GM23248 (cell line): ENCODE data around the gene INSM1. TPM values are rescaled to one million over a fixed set of nuclear protein-coding genes. Genes with fewer than 3 reads are reported as not detected.

Source experiments
- DNase-seq: peaks from one replicate; pipeline ENCODE4 v3.0.0-alpha.2; 2015
- H2AFZ ChIP-seq: fragments of 200-600 bp; sonication (generic); 2 replicates; pipeline ENCODE4 v1.6.1; 2016; ENCODE audit warnings: antibody characterized with exemption
- H3F3A ChIP-seq: fragments of 200-600 bp; sonication (generic); 2 replicates; pipeline ENCODE4 v1.6.1; 2016; ENCODE audit warnings: mild to moderate bottlenecking, antibody characterized with exemption, mixed run types; ENCODE audit not compliant: insufficient read depth
- H3K27ac ChIP-seq: fragments of 200-600 bp; sonication (generic); 2 replicates; pipeline ENCODE4 v1.5.1; 2016; ENCODE audit warnings: mild to moderate bottlenecking
- H3K27me3 ChIP-seq: fragments of 200-600 bp; sonication (generic); replicated peaks from 2 replicates; pipeline ENCODE4 v1.6.1; 2016; ENCODE audit warnings: mild to moderate bottlenecking; ENCODE audit not compliant: insufficient read depth
- H3K36me3 ChIP-seq: fragments of 200-600 bp; sonication (generic); 2 replicates; pipeline ENCODE4 v1.6.1; 2016; ENCODE audit warnings: low read depth, mild to moderate bottlenecking
- H3K4me1 ChIP-seq: fragments of 200-600 bp; sonication (generic); 2 replicates; pipeline ENCODE4 v1.6.1; 2016; ENCODE audit warnings: mild to moderate bottlenecking; ENCODE audit not compliant: insufficient read depth
- H3K4me2 ChIP-seq: fragments of 200-600 bp; sonication (generic); one replicate; pipeline ENCODE4 v1.6.1; 2016; ENCODE audit warnings: mild to moderate bottlenecking; ENCODE audit not compliant: unreplicated experiment
- H3K4me3 ChIP-seq: fragments of 200-600 bp; sonication (generic); 2 replicates; pipeline ENCODE4 v1.5.1; 2016; ENCODE audit warnings: mild to moderate bottlenecking
- H3K79me2 ChIP-seq: fragments of 200-600 bp; sonication (generic); 2 replicates; pipeline ENCODE4 v1.6.1; 2016; ENCODE audit warnings: mild to moderate bottlenecking; ENCODE audit not compliant: insufficient read depth
- H3K9ac ChIP-seq: fragments of 200-600 bp; sonication (generic); 2 replicates; pipeline ENCODE4 v1.6.1; 2016; ENCODE audit warnings: mild to moderate bottlenecking
- H3K9me2 ChIP-seq: fragments of 200-600 bp; sonication (generic); 2 replicates; pipeline ENCODE4 v1.6.1; 2016; ENCODE audit warnings: mixed run types, mild to moderate bottlenecking, moderate library complexity; ENCODE audit not compliant: insufficient read depth
- H3K9me3 ChIP-seq: fragments of 200-600 bp; sonication (generic); one replicate; pipeline ENCODE4 v1.6.1; 2017; ENCODE audit warnings: low read depth
- H4K20me1 ChIP-seq: fragments of 200-600 bp; sonication (generic); 2 replicates; pipeline ENCODE4 v1.6.0; 2016; ENCODE audit not compliant: insufficient read depth
- EZH2 ChIP-seq: fragments of 200-600 bp; sonication (generic); IDR thresholded peaks from 2 replicates; pipeline ENCODE4 v1.6.1; 2018; ENCODE audit warnings: antibody characterized with exemption, mild to moderate bottlenecking; ENCODE audit not compliant: insufficient read depth, poor library complexity, severe bottlenecking
- EZH2phosphoT487 ChIP-seq: fragments of 200-600 bp; sonication (generic); IDR thresholded peaks from 2 replicates; pipeline ENCODE4 v1.6.1; 2018; ENCODE audit warnings: antibody characterized with exemption, moderate library complexity, mild to moderate bottlenecking, low read depth; ENCODE audit not compliant: insufficient read depth
- WGBS, 2 experiments: methylation state at CpG; one replicate each; pipeline ENCODE4 v1.1.6; 2015 to 2017; ENCODE audit warnings: low lambda C conversion rate in 2 of 2, low coverage in 1 of 2; ENCODE audit errors: missing lambda C conversion rate in 2 of 2; 5-methylcytosine and 5-hydroxymethylcytosine counted together
- in situ Hi-C: fragments of 300-500 bp; cut with MboI; formaldehyde crosslinking; loops from 2 replicates; pipeline ENCODE4 v1.15.0; 2020
- polyA plus RNA-seq: library from polyadenylated mRNA; unstranded; fragments of >200 nt; fragmentation: Nextera tagmentation; extraction: Ambion mirVana; gene quantifications from 2 replicates; pipeline ENCODE4 v1.2.1, GENCODE V29; 2016
- total RNA-seq: library from RNA; depleted of rRNA; stranded (reverse); fragments of >200 nt; shearing (Covaris generic); gene quantifications from 2 replicates; pipeline ENCODE4 v1.2.3, GENCODE V29; 2014

Gene INSM1
- total and polyA plus RNA-seq, 2 experiments from 2014 or later = not detected

- Histone ChIP-seq H3K9ac (no peak overlapping the region), H3F3A (no peaks in the 10 kb centered on the region), H3K9me3 (no peaks in the 10 kb centered on the region), H3K4me3 (no peak overlapping the region), H3K4me1 (no peaks in the 10 kb centered on the region), H3K9me2 (no peaks in the 10 kb centered on the region), H3K27ac (no peak overlapping the region), H4K20me1 (no peaks in the 10 kb centered on the region), H3K79me2 (no peaks in the 10 kb centered on the region), H3K4me2 (no peak overlapping the region), H3K27me3 (no peaks in the 10 kb centered on the region), H3K36me3 (no peaks in the 10 kb centered on the region), H2AFZ (no peak overlapping the region)
- DNase-seq = peak; percentile 13
- 83 to 86% methylated on average over 20 of the region's 20 CpGs for WGBS, 2 experiments
- in situ Hi-C loops = no loop called here
- no peak for TF ChIP-seq EZH2phosphoT487
- no peak for TF ChIP-seq EZH2
Observed at GRCh38 chr20:20393207-20394120, 25.6 kb downstream of the INSM1 start.

- Histone ChIP-seq H3K9ac (no peak overlapping the region), H3K27me3 (no peaks in the 10 kb centered on the region), H3K9me2 (no peaks in the 10 kb centered on the region), H3K4me3 (no peak overlapping the region), H3K4me2 (no peak overlapping the region), H3K79me2 (no peaks in the 10 kb centered on the region), H3K27ac (no peak overlapping the region), H3K9me3 (no peaks in the 10 kb centered on the region), H3K4me1 (no peaks in the 10 kb centered on the region), H3K36me3 (no peaks in the 10 kb centered on the region), H2AFZ (no peak overlapping the region), H4K20me1 (no peaks in the 10 kb centered on the region), H3F3A (no peaks in the 10 kb centered on the region)
- DNase-seq = no peak
- in situ Hi-C loops = no loop called here
- TF ChIP-seq EZH2 (no peak), EZH2phosphoT487 (no peak)
- WGBS, 2 experiments = 85 to 88% methylated on average over 12 of the region's 12 CpGs
Observed at GRCh38 chr20:20395087-20395486, 27.2 kb downstream of the INSM1 start.

GRCh38 chr20:20395903-20396568 is 28.1 kb downstream of the INSM1 start:
- Histone ChIP-seq H3K4me1 (no peaks in the 10 kb centered on the region), H3K4me3 (no peak overlapping the region), H3F3A (no peaks in the 10 kb centered on the region), H3K9me3 (no peaks in the 10 kb centered on the region), H3K27me3 (no peaks in the 10 kb centered on the region), H3K27ac (no peak overlapping the region), H3K9me2 (no peaks in the 10 kb centered on the region), H3K36me3 (no peaks in the 10 kb centered on the region), H3K79me2 (no peaks in the 10 kb centered on the region), H3K4me2 (no peak overlapping the region), H4K20me1 (no peaks in the 10 kb centered on the region), H3K9ac (no peak overlapping the region), H2AFZ (no peak overlapping the region)
- in situ Hi-C loops = no loop called here
- no peak for TF ChIP-seq EZH2
- TF ChIP-seq EZH2phosphoT487 = no peak
- DNase-seq = no peak
- WGBS, 2 experiments = 90 to 94% methylated on average over 27 to 29 of the region's 29 CpGs

- no peaks in the 10 kb centered on the region for H3K9me3 ChIP-seq
- H3K27ac ChIP-seq = no peak overlapping the region
- no peaks in the 10 kb centered on the region for H3K27me3 ChIP-seq
- no peak for TF ChIP-seq EZH2
- H3K79me2 ChIP-seq = no peaks in the 10 kb centered on the region
- in situ Hi-C loops = no loop called here
- H3K36me3 ChIP-seq = no peaks in the 10 kb centered on the region
- H3F3A ChIP-seq = no peaks in the 10 kb centered on the region
- H3K4me3 ChIP-seq = no peak overlapping the region
- no peaks in the 10 kb centered on the region for H4K20me1 ChIP-seq
- WGBS, 2 experiments = 92% methylated on average over 3 of the region's 3 CpGs
- DNase-seq = no peak
- no peaks in the 10 kb centered on the region for H3K4me1 ChIP-seq
- H3K9me2 ChIP-seq = no peaks in the 10 kb centered on the region
- H2AFZ ChIP-seq = no peak overlapping the region
- no peak overlapping the region for H3K4me2 ChIP-seq
- H3K9ac ChIP-seq = no peak overlapping the region
Observed at GRCh38 chr20:20396794-20397193, 28.9 kb downstream of the INSM1 start.
